Stimulated activated CD8-positive, alpha-beta memory T cell treated with anti-CD3 and anti-CD28 coated beads, Interleukin-7, amount 100 ng/mL, for 4 hours (primary cell): ENCODE results near the gene IL1RAP.

Experiments
- DNase-seq, 2 donors: peaks; one replicate each; pipeline ENCODE4 v3.0.0-alpha.2; 2020; ENCODE audit warnings: low read depth in 2 of 2

IL1RAP gene

GRCh38 chr3:190614226-190615059, 100.6 kb downstream of the IL1RAP start:
- DNase-seq: no peak

DNA sequence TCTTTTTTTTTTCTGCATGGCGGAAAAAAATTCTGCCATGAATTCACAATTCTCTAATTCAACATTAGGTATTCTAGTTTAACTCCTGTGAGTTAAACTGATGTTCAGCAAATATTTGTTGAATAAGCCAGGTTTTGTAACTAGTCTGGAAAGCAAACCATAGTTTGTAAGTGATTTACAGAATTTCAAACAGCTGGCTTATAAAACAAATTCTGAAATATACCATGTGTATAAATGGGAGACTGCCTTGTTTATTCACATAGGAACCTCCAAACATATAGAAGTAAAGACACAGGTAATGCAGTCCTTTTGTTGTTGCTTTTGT, 101.1 kb downstream of the IL1RAP start:
- DNase-seq: no peak

GRCh38 chr3:190615607-190616006, 101.7 kb downstream of the IL1RAP start:
- DNase-seq: no peak

GRCh38 chr3:190616637-190617036, 102.8 kb downstream of the IL1RAP start:
- DNase-seq: no peak

DNA sequence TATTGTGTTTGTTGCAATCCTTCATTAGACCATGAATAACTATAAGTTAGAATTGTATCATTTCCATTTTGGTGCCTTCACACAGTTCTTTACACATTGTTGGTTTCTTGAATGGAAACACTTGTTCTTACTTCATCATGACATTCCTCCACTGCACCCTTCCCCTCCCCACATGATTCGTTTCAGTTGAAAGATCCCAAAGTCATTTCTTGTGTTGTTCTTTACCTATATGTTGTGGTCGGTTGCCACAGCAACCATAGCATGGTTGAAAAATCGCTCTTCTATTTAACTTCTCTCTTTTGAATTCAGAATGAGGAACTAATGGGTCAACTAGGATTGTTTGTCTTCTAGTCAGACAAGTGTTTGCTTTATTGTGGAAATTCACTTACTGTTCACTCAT, 103.3 kb downstream of the IL1RAP start:
- peak in 1 of 2 donors; percentile 0 for DNase-seq

- DNase-seq: no peak
Measured at GRCh38 chr3:190618330-190619030, 104.6 kb downstream of the IL1RAP start.

DNA sequence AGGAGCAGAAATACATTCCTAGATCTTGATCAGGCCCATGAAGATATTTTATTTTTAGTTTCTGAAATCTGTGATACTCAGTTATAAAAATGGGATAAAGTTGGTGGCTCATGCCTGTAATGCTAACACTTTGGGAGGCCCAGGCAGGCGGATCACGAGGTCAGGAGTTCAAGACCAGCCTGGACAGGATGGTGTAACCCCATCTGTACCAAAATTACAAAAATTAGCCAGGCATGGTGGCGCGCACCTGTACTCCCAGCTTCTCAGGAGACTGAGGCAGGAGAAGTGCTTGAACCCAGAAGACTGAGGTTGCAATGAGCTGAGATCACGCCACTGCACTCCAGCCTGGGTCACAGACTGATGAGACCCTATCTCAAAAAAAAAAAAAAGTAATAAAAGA, 105.5 kb downstream of the IL1RAP start:
- no peak for DNase-seq

DNA sequence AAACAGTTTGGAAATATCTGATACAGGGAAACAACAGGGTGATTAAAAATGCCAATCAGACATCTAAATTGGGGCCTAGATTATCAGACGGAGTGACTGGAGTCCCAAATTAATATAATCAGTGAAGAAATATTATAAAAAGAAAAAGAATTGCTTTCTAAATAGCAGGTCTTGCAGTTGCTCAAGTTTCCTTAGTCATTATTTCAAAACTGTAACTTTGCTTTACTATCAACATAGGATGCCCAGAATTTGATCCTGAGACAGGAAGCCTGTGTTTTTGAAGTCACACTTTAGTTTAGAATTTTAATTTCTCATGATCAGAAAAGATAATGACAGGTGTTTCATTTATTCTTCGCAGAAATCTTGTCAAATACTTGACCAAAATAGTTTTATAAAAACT, 105.9 kb downstream of the IL1RAP start:
- DNase-seq: no peak

- DNase-seq: no peak
Measured at GRCh38 chr3:190620886-190621608, 107.2 kb downstream of the IL1RAP start.

DNA sequence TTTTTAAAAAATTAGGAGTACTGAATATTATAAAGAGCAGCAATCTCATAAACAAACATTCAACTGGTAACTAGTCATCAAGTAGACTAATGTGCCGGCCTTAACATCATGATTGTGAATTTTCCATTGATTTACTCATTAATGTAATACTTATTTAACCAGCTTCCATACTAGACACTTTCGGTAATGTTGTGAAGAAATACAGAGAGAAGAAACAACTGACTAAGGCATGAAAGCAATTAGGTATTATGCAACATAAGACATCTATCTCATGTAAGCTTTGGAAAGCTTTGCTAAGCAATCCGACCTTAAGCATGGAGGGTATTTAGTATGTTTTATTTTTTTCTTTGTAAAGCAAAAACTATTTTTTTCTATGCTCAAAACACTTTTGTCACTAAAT, 108.0 kb downstream of the IL1RAP start:
- DNase-seq: no peak

- DNase-seq: no peak
Measured at GRCh38 chr3:190624282-190624681, 110.4 kb downstream of the IL1RAP start.

- DNase-seq: no peak
Measured at GRCh38 chr3:190626951-190627620, 113.2 kb downstream of the IL1RAP start.

DNA sequence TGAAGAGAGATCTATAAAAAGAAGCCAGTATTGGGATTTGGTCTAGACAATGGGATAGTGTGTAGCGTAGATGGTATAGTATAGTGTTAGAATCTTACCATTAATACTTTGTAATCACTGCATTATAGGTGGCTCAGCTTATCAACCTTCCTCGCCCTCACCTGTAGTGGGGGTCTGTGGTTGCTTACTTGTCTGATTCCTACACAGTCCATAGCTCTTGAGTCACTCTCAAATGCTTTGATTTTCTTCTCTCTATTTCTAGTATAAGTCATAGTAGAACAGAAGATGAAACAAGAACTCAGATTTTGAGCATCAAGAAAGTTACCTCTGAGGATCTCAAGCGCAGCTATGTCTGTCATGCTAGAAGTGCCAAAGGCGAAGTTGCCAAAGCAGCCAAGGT, 115.2 kb downstream of the IL1RAP start:
- DNase-seq: no peak

- no peak for DNase-seq
Measured at GRCh38 chr3:190631295-190631694, 117.4 kb downstream of the IL1RAP start.

DNA sequence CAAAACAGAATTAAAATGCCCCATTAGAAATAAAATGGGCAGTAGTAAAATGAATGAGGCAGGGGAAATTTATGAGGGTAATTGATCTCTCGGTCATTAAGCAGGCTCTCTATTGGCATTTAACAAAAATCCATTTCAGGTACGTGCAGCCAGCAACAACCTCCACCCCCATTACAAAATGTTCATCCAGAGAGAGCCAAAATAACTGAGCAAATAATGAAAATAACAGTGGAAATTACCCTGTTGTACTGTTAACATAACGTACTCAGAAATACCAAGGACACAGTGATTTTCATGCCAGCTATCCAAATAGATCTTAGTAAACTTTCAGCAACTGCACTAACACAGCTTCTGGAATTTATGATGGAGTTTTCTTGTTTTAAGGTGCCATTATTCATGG, 127.7 kb downstream of the IL1RAP start:
- no peak for DNase-seq

GRCh38 chr3:190642016-190642415, 128.1 kb downstream of the IL1RAP start:
- DNase-seq: no peak

DNA sequence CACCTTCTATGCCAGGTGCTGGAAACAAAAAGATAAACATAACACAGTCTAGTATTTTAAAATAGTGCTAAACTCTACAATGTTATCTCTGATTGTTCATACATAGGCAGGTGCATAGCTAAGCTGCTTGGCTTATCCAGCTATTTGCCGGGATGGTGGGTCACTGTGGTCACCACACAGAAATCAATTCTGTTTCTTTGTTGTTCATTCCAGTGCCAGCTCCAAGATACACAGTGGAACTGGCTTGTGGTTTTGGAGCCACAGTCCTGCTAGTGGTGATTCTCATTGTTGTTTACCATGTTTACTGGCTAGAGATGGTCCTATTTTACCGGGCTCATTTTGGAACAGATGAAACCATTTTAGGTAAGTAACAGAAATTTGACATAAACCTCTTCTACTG, 130.2 kb downstream of the IL1RAP start:
- DNase-seq: no peak

- no peak for DNase-seq
Measured at GRCh38 chr3:190644766-190645165, 130.9 kb downstream of the IL1RAP start.

GRCh38 chr3:190645932-190646460, 132.1 kb downstream of the IL1RAP start:
- DNase-seq: no peak

DNA sequence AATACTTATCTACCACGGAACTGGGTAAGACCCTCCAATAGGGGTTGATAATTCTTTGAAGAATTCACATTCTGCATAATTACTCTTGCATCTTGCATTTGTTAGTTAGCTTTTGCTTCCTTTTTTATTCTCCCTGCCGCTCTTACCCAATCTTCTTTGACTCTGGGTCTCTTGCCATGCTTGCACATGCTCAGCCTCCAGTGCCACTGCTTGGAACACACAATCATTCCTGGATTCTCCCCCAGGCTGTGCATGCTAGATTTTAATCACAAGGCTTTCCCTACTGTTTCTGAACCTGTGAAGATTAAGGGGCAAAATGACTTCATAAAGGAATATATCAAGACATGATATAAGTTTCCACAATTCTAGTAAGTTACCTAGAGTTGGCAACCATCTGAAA, 133.1 kb downstream of the IL1RAP start:
- DNase-seq: no peak

DNA sequence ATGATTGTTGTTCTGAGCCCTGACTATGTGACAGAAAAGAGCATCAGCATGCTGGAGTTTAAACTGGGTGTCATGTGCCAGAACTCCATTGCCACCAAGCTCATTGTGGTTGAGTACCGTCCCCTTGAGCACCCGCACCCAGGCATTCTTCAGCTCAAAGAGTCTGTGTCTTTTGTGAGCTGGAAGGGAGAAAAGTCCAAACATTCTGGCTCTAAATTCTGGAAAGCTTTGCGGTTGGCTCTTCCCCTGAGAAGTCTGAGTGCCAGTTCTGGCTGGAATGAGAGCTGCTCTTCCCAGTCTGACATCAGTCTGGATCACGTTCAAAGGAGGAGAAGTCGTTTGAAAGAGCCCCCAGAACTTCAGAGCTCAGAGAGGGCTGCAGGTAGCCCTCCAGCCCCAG, 142.0 kb downstream of the IL1RAP start:
- DNase-seq: no peak

DNA sequence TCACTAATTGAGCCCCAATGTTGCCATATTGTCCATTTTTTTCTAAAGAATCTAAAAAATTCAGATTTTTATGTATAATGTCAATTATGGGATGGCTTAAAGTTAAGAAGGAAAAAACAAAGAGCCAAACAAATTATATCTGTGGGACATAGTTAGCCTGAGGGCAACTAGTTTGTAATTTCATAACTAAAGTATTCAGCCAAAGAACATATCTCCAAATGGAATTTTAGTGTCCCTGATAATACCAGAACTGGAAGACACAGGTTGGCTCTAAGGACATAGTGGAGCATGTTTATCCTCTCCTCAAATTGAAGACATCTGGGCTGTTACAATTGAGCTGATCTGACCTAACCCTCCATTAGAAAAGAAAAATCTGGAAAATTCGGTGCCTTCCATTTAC, 144.2 kb downstream of the IL1RAP start:
- no peak for DNase-seq
